ENCODE results near the gene MTTP.

- no peak for TF ChIP-seq CTCF (IDR thresholded peaks at IDR 0.05)
- no peak for TF ChIP-seq POLR2A (IDR thresholded peaks at IDR 0.05)
- no peak for TF ChIP-seq EP300 (IDR thresholded peaks at IDR 0.05)
Measured at GRCh38 chr4:99578714-99579113, 4.1 kb downstream of the MTTP start.

Measured in ovary (tissue), 3 donors.